Gastroesophageal sphincter (tissue), 4 donors: ENCODE measurements around the gene TBC1D24. TPM values are rescaled to one million over a fixed set of nuclear protein-coding genes. Genes with fewer than 3 reads are reported as not detected.

ENCODE experiments used
- ATAC-seq: fragments of 150-250 bp; one replicate; pipeline ENCODE4 v1.9.1; 2016; ENCODE audit warnings: mild to moderate bottlenecking, moderate library complexity
- H3K27ac ChIP-seq, 4 donors: fragments of 200-600 bp; sonication (generic) in 3 of 4; 1 replicate in 3 of 4; 2 replicates in 1 of 4; pipeline ENCODE4 v1.5.1; 2016 to 2019
- H3K27me3 ChIP-seq: fragments of 200-600 bp; sonication (generic); one replicate; pipeline ENCODE4 v1.5.1; 2019
- H3K36me3 ChIP-seq, 2 donors: fragments of 200-600 bp; sonication (generic); one replicate each; pipeline ENCODE4 v1.5.1; 2019; ENCODE audit warnings: control low read depth in 1 of 2
- H3K4me1 ChIP-seq, 3 donors: fragments of 200-600 bp; sonication (generic); 1 replicate in 2 of 3; 2 replicates in 1 of 3; pipeline ENCODE4 v1.5.1; 2016 to 2019; ENCODE audit warnings: control low read depth in 2 of 3
- H3K4me3 ChIP-seq, 2 donors: fragments of 200-600 bp; sonication (generic); one replicate each; pipeline ENCODE4 v1.5.1; 2019; ENCODE audit warnings: mild to moderate bottlenecking in 1 of 2, moderate library complexity in 1 of 2
- H3K9me3 ChIP-seq, 3 donors: fragments of 200-600 bp; sonication (generic); one replicate each; pipeline ENCODE4 v1.5.1; 2017 to 2019; ENCODE audit warnings: control low read depth in 2 of 3
- EP300 ChIP-seq: sonication (generic); formaldehyde crosslinking; IDR thresholded peaks from one replicate; pipeline ENCODE4 v1.6.1; 2017; ENCODE audit warnings: antibody characterized with exemption, mild to moderate bottlenecking
- POLR2A ChIP-seq, 2 donors: fragments of 450-650 bp; IDR thresholded peaks; one replicate each; pipeline ENCODE4 v1.6.1; 2017; ENCODE audit warnings: antibody characterized with exemption in 2 of 2, mild to moderate bottlenecking in 2 of 2, moderate library complexity in 1 of 2
- POLR2AphosphoS5 ChIP-seq: sonication (generic); formaldehyde crosslinking; IDR thresholded peaks from one replicate; pipeline ENCODE4 v1.6.1; 2017; ENCODE audit warnings: antibody characterized with exemption
- WGBS, 2 donors: methylation state at CpG; one replicate each; pipeline ENCODE4 v1.1.5; 2018; ENCODE audit warnings: low coverage in 1 of 2; 5-methylcytosine and 5-hydroxymethylcytosine counted together
- total RNA-seq, 4 donors: library from RNA; depleted of rRNA; stranded (reverse); fragments of >200 nt; gene quantifications; one replicate each; pipeline ENCODE4 v1.1.0, GENCODE V29; 2016
- TF ChIP-seq, protein P1 (sequence below), 4 experiments: fragments of 200-600 bp in 2 of 4; fragments of 450-650 bp in 2 of 4; sonication (generic) in 1 of 4; IDR thresholded peaks; one replicate each; pipeline ENCODE4 v1.5.1; 2017 to 2019; ENCODE audit warnings: antibody characterized with exemption in 4 of 4, mild to moderate bottlenecking in 2 of 4, moderate library complexity in 2 of 4

TBC1D24 gene
- total RNA-seq, 4 donors from 2014 or later = 6.2 to 18.4 (median 14.2) TPM

DNA sequence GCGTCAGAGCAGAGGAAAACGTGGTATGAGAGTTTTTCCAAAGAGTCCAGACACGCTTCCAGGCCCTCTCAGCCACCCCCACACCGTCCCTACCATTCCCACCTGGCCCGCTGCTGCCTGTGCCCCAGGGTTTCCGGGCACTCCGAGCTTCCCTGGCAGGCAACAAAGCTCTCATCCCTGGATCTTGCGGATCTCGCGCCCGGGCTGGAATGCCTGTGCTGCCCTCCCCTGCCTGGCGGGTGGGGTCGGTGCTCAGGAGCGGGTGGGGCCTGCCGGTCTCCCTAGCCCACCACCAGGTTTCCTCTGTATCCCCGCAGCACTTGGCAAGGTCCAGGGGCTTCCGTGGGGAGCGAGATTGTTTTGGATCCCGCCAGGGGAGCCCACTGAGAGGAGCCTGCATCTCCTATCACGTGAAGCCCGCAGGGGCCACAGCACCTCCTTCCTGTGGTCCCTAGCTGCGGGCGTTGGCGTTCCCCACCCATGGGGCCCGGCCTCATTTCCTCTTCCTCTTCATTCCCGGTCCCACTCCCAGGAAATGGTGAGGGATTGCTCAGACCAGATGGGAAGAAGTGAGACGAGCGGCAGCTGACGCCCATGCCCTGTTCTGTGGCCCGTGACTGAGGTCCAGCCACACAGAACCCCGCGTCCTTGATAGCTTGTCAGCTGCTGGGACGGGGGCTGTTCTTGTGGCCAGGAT is 11.0 kb downstream of the TBC1D24 start:
- peaks cover 0 to 21% of the 10 kb centered on the region in 2 donors for H3K36me3 ChIP-seq
- H3K9me3 ChIP-seq = no peaks in the 10 kb centered on the region
- WGBS, 2 donors = no CpG with 5 or more reads among the region's 33 CpGs
- no peak for ATAC-seq
- no peaks in the 10 kb centered on the region for H3K27me3 ChIP-seq
- TF ChIP-seq EP300 = no peak
- TF ChIP-seq, protein P1, sequence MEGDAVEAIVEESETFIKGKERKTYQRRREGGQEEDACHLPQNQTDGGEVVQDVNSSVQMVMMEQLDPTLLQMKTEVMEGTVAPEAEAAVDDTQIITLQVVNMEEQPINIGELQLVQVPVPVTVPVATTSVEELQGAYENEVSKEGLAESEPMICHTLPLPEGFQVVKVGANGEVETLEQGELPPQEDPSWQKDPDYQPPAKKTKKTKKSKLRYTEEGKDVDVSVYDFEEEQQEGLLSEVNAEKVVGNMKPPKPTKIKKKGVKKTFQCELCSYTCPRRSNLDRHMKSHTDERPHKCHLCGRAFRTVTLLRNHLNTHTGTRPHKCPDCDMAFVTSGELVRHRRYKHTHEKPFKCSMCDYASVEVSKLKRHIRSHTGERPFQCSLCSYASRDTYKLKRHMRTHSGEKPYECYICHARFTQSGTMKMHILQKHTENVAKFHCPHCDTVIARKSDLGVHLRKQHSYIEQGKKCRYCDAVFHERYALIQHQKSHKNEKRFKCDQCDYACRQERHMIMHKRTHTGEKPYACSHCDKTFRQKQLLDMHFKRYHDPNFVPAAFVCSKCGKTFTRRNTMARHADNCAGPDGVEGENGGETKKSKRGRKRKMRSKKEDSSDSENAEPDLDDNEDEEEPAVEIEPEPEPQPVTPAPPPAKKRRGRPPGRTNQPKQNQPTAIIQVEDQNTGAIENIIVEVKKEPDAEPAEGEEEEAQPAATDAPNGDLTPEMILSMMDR (IDR thresholded peaks at IDR 0.05) = no peak
- no peak for TF ChIP-seq POLR2A (IDR thresholded peaks at IDR 0.05)
- no peak for TF ChIP-seq POLR2AphosphoS5
- no peak overlapping the region for H3K4me3 ChIP-seq
- H3K27ac ChIP-seq = no peak overlapping the region
- peaks cover 0 to 47% (median 10%) of the 10 kb centered on the region in 3 donors for H3K4me1 ChIP-seq

DNA sequence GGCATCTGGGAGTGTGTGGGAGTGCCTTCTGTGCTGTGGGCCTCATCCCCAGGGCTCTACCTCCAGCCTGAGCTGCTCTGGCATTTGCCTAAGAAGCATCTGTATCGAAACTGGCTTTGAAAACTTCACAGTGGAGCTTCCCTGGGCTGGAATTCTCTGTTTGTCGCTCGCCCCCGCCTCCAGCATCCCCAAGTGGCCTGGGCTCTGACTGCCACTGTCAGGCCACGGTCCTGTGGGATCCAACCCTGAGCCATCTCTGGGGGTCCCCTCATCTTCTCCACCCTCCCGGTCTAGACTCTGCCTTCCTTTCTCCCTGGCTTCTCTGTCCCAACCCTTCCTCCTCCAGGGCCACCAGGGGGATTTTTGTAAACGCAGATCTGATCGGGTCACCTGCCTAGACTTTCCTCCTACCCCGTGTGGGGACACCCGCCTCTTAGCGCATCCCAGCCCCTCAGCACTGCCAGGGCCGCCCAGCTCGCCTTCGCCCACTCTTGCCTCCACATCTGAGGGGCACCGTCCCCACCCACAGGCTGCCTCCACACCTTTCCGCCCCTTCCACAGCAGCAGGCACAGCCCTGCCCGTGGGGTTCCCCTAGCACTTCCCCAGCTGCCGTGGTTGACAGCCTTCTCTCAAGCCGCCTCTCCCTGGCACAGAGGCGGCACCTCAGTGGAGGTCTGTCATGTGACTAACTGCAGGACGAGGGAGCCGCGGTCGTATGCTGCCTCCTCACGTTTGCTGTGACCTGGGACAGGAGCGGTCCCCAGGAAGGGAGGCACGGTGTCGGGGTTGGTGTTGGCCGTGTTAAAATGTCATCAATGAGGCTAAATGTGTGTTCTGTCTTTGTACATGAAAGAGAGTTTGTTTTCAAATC is 12.0 kb downstream of the TBC1D24 start:
- H3K27ac ChIP-seq = no peak overlapping the region
- TF ChIP-seq EP300 (no peak), POLR2AphosphoS5 (no peak), POLR2A (IDR thresholded peaks at IDR 0.05) (no peak)
- TF ChIP-seq, protein P1 (IDR thresholded peaks at IDR 0.05) = peak in 1 of 4 experiments; percentile 10
- no peaks in the 10 kb centered on the region for H3K9me3 ChIP-seq
- 65 to 67% methylated on average over 12 to 14 of the region's 29 CpGs for WGBS, 2 donors
- peaks cover 0 to 47% (median 10%) of the 10 kb centered on the region in 3 donors for H3K4me1 ChIP-seq
- no peak overlapping the region for H3K4me3 ChIP-seq
- no peak for ATAC-seq
- H3K36me3 ChIP-seq = peaks cover 0 to 21% of the 10 kb centered on the region in 2 donors
- H3K27me3 ChIP-seq = no peaks in the 10 kb centered on the region

DNA sequence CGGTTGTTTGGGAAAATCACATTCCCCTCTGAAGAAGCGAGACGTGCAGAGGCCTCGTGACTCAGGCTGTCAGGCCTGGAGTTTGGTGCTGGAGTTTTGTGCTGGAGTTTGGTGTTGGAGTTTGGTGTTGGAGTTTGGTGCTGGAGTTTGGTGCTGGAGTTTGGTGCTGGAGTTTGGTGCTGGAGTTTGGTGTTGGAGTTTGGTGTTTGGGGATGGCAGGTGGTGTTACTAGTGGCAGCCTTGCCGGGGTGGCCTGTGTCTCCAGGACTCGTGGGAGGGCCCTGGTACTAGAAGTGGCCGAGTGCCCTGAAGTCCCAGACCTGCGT is 12.6 kb downstream of the TBC1D24 start:
- Histone ChIP-seq H3K4me1 (peaks cover 0 to 41% (median 8%) of the 10 kb centered on the region in 3 donors), H3K4me3 (no peak overlapping the region), H3K36me3 (peaks cover 0 to 26% of the 10 kb centered on the region in 2 donors), H3K27ac (no peak overlapping the region), H3K27me3 (no peaks in the 10 kb centered on the region), H3K9me3 (no peaks in the 10 kb centered on the region)
- 75 to 81% methylated on average over 4 of the region's 8 CpGs for WGBS, 2 donors
- no peak for ATAC-seq
- TF ChIP-seq POLR2AphosphoS5 (no peak), POLR2A (IDR thresholded peaks at IDR 0.05) (no peak), EP300 (no peak)
- TF ChIP-seq, protein P1 (IDR thresholded peaks at IDR 0.05) = no peak

DNA sequence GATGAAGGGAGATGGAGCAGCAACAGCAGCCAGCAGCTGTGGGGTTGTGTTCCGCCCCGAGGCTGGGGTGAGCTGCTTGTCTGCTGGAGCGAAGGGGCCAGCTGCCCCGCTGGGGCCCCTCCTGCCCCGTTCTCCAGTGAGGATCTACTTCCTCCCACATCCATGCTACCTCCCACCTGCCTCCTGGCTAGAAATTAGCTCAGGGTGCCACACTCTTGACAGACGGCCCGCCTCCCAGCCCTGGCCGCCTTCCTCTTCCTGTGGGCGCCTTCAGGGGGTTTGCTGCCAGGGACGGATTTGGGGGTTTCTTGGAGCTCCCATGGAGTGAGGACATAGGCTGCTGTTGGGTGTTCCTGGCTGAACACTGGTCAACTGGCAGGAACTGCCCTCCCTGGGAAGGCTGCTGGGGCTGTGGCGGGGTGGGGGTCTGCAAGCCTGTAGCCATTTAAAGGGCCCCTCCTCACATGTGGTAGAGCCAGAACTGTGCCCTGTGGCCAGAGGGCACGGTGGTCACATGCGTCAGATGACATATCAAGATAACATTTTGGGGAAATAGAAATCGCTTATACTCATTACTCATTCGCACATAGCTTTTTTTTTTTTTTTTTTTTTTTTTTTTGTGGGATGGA is 13.1 kb downstream of the TBC1D24 start:
- Histone ChIP-seq H3K27ac (no peak overlapping the region), H3K4me3 (no peak overlapping the region)
- whole genome bisulfite sequencing, 2 donors = 40 to 89% methylated on average over 1 to 4 of the region's 15 CpGs

More for the DNA sequence above, 13.1 kb downstream of the TBC1D24 start:
- no peaks in the 10 kb centered on the region for H3K9me3 ChIP-seq
- TF ChIP-seq EP300 (no peak), POLR2A (IDR thresholded peaks at IDR 0.05) (no peak), POLR2AphosphoS5 (no peak)
- TF ChIP-seq, protein P1 (IDR thresholded peaks at IDR 0.05) = no peak
- no peak for ATAC-seq
- H3K4me1 ChIP-seq = peaks cover 0 to 36% (median 4%) of the 10 kb centered on the region in 3 donors
- no peaks in the 10 kb centered on the region for H3K27me3 ChIP-seq
- peaks cover 0 to 28% of the 10 kb centered on the region in 2 donors for H3K36me3 ChIP-seq
